GM12878 (cell line): ENCODE data around the gene PAM. TPM values are rescaled to one million over a fixed set of nuclear protein-coding genes. Genes with fewer than 3 reads are reported as not detected.

Source experiments
- ATAC-seq: fragments of 200-7000 bp; cut with Tn5 transposase; 3 replicates; pipeline ENCODE4 v1.9.1; 2020; ENCODE audit warnings: mild to moderate bottlenecking, moderate library complexity
- BruUV-seq: library from RNA; stranded (reverse); fragments of 400-500 nt; replicated peaks from 2 replicates; lab custom pipeline; 2021; lab: Mats Ljungman, UMichigan
- CTCF ChIA-PET: fragments of 300-600 bp; sonication (Branson Sonifier 250); formaldehyde crosslinking; extraction: SDS; loops from one replicate; lab custom pipeline; 2021; ENCODE audit warnings: inconsistent platforms; lab: Yijun Ruan, JAX
- POLR2A ChIA-PET: fragments of 350-600 bp; formaldehyde crosslinking; extraction: SDS; loops from one replicate; lab custom pipeline; 2021; ENCODE audit warnings: inconsistent platforms; lab: Charles Lee
- RAD21 ChIA-PET: fragments of 300-600 bp; sonication (Branson Sonifier 250); formaldehyde crosslinking; loops from one replicate; lab custom pipeline; 2023; ENCODE audit warnings: antibody characterized with exemption; ENCODE audit not compliant: unreplicated experiment; lab: Charles Lee
- SMC1A ChIA-PET: fragments of 300-600 bp; sonication (Branson Sonifier 250); formaldehyde crosslinking; loops from one replicate; lab custom pipeline; 2023; ENCODE audit not compliant: unreplicated experiment, uncharacterized antibody; lab: Charles Lee
- DNase-seq: peaks from one replicate; pipeline ENCODE4 v3.0.0-alpha.2; 2011; ENCODE audit warnings: low read depth, low spot score
- FAIRE-seq: peaks from 3 replicates; lab custom pipeline; 2011; peaks lifted over from hg19 to GRCh38; lab: Jason Lieb, UNC
- H2AFZ ChIP-seq: 2 replicates; pipeline ENCODE4 v1.6.0; 2011; ENCODE audit warnings: low read depth, low read length, control low read depth; ENCODE audit not compliant: control insufficient read depth
- H3K27ac ChIP-seq: 2 replicates; pipeline ENCODE4 v1.5.1; 2011; ENCODE audit warnings: control low read depth; ENCODE audit not compliant: control insufficient read depth, insufficient read depth
- H3K27me3 ChIP-seq, 2 experiments: replicated peaks in 1 of 2; 2 replicates each; pipeline versions ENCODE4 v1.6.0 to v1.6.1; 2011; ENCODE audit warnings: low read length in 1 of 2; ENCODE audit not compliant: control insufficient read depth in 2 of 2, insufficient read depth in 2 of 2
- H3K36me3 ChIP-seq, 2 experiments: 2 replicates each; pipeline ENCODE4 v1.5.1; 2011; ENCODE audit warnings: low read length in 1 of 2; ENCODE audit not compliant: control insufficient read depth in 2 of 2, insufficient read depth in 2 of 2
- H3K4me1 ChIP-seq: 2 replicates; pipeline ENCODE4 v1.6.1; 2011; ENCODE audit warnings: mild to moderate bottlenecking, low read length, moderate library complexity, mixed read lengths; ENCODE audit not compliant: control insufficient read depth, insufficient read depth
- H3K4me2 ChIP-seq: 2 replicates; pipeline ENCODE4 v1.6.0; 2011; ENCODE audit warnings: control low read depth; ENCODE audit not compliant: control insufficient read depth, insufficient read depth
- H3K4me3 ChIP-seq: fragments of 200-600 bp; sonication (generic); 2 replicates; pipeline ENCODE4 v1.5.1; 2016
- H3K79me2 ChIP-seq: 2 replicates; pipeline ENCODE4 v1.6.0; 2011; ENCODE audit warnings: low read length; ENCODE audit not compliant: control insufficient read depth, insufficient read depth
- H3K9ac ChIP-seq: 2 replicates; pipeline ENCODE4 v1.8.0; 2011; ENCODE audit warnings: low read length, control low read depth, mixed read lengths; ENCODE audit not compliant: control insufficient read depth, insufficient read depth
- H3K9me3 ChIP-seq: replicated peaks from 3 replicates; pipeline ENCODE4 v1.5.1; 2011; ENCODE audit warnings: mild to moderate bottlenecking, low read length; ENCODE audit not compliant: control insufficient read depth, insufficient read depth
- H4K20me1 ChIP-seq: 2 replicates; pipeline ENCODE4 v1.6.0; 2011; ENCODE audit not compliant: control insufficient read depth, insufficient read depth
- MTA2 ChIP-seq: fragments of 450-650 bp; IDR thresholded peaks from 2 replicates; pipeline ENCODE4 v1.6.1; 2016; ENCODE audit warnings: low read depth, mild to moderate bottlenecking, moderate library complexity
- PRDM15 ChIP-seq: fragments of 450-650 bp; formaldehyde crosslinking; IDR thresholded peaks from 2 replicates; pipeline ENCODE4 v1.4.0; 2020; ENCODE audit warnings: mild to moderate bottlenecking, moderate library complexity
- SUPT20H ChIP-seq: IDR thresholded peaks from 2 replicates; pipeline ENCODE4 v1.6.1; 2011; ENCODE audit warnings: low read depth, mild to moderate bottlenecking, low read length, moderate library complexity, borderline replicate concordance; ENCODE audit not compliant: control insufficient read depth
- TARDBP ChIP-seq: IDR thresholded peaks from 2 replicates; pipeline ENCODE4 v1.6.1; 2016; ENCODE audit warnings: borderline replicate concordance
- WGBS: methylation state at CpG from one replicate; pipeline ENCODE4 v1.1.6; 2016; ENCODE audit warnings: low lambda C conversion rate; ENCODE audit not compliant: insufficient replicate concordance, insufficient coverage; ENCODE audit errors: missing lambda C conversion rate; 5-methylcytosine and 5-hydroxymethylcytosine counted together
- in situ Hi-C: fragments of 300-500 bp; cut with MboI; formaldehyde crosslinking; loops from 9 replicates; pipeline ENCODE4 v1.14.3; 2018; ENCODE audit warnings: mixed read lengths
- intact Hi-C: fragments of 100-400 bp; cut with micrococcal nuclease; formaldehyde crosslinking; loops from one replicate; pipeline ENCODE4 v1.14.2; 2022; ENCODE audit not compliant: unreplicated experiment
- polyA plus RNA-seq, 11 experiments: library from polyadenylated mRNA; depleted of rRNA in 4 of 11; unstranded in 6 of 11; stranded (reverse) in 5 of 11; fragments of >200 nt; fragmentation: Nextera tagmentation in 4 of 11; fragmentation: Illumina TruSeq in 1 of 11; extraction: Ambion mirVana in 4 of 11; extraction: Trizol in 1 of 11; gene quantifications; 1 replicate in 1 of 11; 2 replicates in 10 of 11; pipeline versions ENCODE4 v1.2.1 to v1.2.3, GENCODE V29; 2011 to 2016; ENCODE audit warnings: inconsistent platforms in 2 of 11, missing spikeins in 2 of 11, low read depth in 1 of 11
- total RNA-seq, 4 experiments: library from RNA; depleted of rRNA in 3 of 4; stranded (reverse); fragments of >200 nt in 3 of 4; fragmentation: Illumina TruSeq in 1 of 4; extraction: Trizol in 1 of 4; gene quantifications; 2 replicates each; pipeline versions ENCODE4 v1.2.1 to v1.2.3, GENCODE V29; 2013 to 2021

PAM gene
- total and polyA plus RNA-seq, 10 of the 15 experiments (the other 5 are each of a cell fraction or from before 2014, with no cell fraction given): 5.5 to 72.5 (median 15.4) TPM

GRCh38 chr5:102807878-102808502 lies 52.9 kb downstream of the PAM start:
- TF ChIP-seq TARDBP (no peak), MTA2 (no peak), SUPT20H (no peak), PRDM15 (no peak)
- Histone ChIP-seq H3K36me3 (no peaks in the 10 kb centered on the region; a peak in 1 of 4 replicates), H3K9me3 (no peaks in the 10 kb centered on the region), H3K4me3 (no peak overlapping the region), H3K27me3 (no peaks in the 10 kb centered on the region), H2AFZ (no peak overlapping the region), H3K9ac (no peak overlapping the region), H3K4me2 (no peak overlapping the region), H4K20me1 (no peaks in the 10 kb centered on the region), H3K27ac (no peak overlapping the region), H3K4me1 (no peaks in the 10 kb centered on the region), H3K79me2 (no peaks in the 10 kb centered on the region)
- SMC1A ChIA-PET: interaction anchor here (0.6 to 2.5 kb wide), 8 partner anchors 10 to 83 kb away, joined by 3 to 6 read pairs (median 3); no protein-coding TSS in a partner anchor
- in situ Hi-C loops (no loop called here), intact Hi-C loops (no loop called here)
- no TSS peak for BruUV-seq
- WGBS: 89% methylated on average over 7 of the region's 7 CpGs
- DNase-seq (no peak), FAIRE-seq (no peak), ATAC-seq (no peak)
- RAD21 ChIA-PET: no interaction called here
- CTCF ChIA-PET: interaction anchor here (1.0 kb wide), 2 partner anchors 26 to 127 kb away, joined by 3 read pairs; no protein-coding TSS in a partner anchor
- POLR2A ChIA-PET: interaction anchor here (1.2 kb wide), 1 partner anchor 50 kb away, joined by 3 read pairs; no protein-coding TSS in a partner anchor
